CD4-positive, alpha-beta T cell treated with Interferon alpha-2 for 1 hour (primary cell): ENCODE results near the gene KCNH8.

Experiments used
- DNase-seq, 2 donors: peaks; one replicate each; pipeline ENCODE4 v3.0.0-alpha.2; 2020 to 2022

Gene KCNH8

DNA sequence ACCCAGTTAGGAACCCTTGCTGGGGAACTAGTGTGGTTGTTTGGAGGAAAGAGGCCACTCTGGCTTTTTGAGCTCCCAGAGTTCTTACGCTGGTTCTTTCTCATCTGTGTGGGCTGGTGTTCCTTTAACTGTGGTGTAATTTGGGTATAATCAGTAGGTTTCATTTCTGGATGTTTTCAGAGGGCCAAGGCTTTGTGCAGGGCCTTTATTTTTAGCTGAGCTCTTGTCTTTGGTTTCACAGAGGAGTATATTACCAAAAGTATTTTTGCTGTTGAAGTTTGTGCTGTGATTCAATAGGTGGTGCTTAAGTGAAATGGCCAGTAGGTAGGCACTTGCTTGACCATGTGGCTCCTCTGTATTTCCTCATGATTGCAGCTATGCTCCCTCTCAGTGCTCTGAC, 357.9 kb downstream of the KCNH8 start:
- no peak for DNase-seq

DNA sequence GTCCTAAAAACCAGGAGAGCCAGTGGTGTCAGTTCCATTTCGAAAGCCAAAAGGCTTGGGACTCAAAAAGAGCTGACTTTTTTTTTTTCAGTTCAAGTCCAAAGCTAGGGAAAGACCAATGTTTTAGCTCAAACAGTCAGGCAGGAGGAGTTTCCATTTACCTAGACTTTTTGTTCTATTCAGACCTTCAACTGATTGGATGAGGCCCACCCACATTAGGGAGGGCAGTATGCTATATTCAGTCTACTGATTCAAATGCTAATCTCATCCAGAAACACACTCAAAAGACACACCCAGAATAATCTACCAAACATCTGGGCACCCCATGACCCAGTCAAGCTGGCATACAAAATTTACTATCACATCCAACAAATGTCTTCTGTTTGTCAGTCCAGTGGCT, 374.0 kb downstream of the KCNH8 start:
- DNase-seq: no peak

DNA sequence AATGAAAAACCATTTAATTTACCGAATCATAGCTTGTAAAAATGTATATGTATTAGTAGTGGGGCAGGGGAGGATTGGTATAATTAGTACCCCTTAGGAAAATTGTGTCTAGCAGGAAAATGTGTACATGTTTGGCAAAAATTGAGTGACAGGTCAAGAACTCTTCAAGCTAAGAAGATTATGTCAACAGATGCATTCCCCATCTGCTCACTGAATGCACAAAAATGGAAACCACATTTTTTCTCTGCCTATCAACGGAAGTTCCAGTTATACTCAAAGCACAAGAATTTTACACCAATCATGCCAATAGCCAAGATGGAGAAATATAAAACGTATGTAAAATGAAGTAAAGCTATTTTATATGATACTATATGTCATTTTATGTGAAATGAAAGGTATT, 377.8 kb downstream of the KCNH8 start:
- no peak for DNase-seq

DNA sequence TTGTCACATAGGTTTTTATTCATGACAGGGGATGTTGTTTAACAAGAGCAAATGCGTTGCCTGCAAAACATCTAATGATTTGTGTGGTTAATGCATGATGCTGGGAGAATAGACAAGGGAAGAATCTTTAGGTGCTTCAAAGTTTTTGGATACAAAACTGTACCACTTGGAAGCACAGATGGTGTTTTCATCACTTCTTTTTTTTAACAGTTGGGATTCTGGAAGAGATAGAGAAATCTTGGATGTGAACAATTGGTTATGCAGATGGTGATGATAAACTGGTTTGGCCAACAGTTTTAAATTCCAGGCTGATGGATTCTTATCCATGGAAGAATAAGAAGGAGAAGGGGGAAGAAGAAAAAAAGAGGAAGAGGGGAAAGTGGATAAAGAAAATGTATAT, 379.4 kb downstream of the KCNH8 start:
- no peak for DNase-seq

DNA sequence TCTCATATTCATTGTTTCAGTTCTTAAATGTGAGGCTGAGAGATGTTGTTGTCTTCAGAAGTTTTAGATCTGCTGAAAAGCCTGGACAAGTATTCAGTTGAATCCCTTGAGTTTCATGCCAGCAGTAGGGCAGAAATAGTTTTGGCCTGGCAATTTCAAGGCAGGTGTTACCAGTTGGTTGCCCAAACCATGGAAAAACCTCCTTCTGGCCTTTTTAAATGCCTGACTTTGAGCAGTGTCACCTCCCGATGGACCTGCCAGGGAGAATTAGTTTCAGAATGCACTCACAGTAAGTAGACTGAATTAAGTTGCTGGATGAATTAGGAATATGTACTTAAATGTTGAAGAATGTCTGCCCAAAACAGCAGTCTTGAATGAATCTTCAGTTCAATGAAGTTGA, 383.1 kb downstream of the KCNH8 start:
- no peak for DNase-seq

DNA sequence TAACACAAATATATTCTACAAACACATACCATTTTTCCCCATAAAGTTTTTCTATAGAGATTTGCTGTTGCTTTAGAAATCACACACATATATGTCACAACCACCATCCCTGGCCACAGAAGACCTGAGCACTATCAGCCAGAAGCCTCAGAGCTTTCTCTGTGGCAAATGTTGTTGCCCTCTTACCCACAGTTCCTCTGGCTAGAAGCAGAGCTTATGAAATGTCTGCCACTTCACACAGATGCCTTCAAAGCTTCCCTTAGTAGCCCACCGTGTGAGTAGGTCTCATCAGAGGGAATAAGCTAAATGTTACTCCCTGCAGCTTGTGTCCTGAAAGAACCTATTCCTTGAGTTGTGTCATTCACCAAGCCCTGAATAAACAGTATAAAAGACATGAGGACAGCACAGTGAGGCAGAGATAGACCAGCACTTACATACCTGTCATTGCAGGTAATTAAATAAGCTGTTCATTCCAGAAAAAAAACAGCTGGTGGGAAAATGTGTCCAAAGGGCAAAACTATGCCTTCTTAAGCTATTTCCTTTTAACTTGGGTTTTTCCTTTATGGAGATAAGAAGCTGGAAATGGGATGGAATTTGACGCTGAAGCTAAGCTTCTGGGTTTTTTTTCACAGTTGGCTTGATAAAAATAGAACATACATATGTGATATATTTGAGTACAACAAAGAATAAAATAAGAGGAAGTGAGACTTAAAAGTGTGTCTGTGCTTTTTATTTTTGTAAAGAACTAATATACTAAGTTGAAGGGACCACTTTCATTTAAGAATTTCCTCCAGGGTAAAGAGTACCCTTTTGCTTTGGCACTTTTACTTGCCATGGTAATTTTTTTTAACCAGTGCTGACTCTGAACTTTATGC, 391.4 kb downstream of the KCNH8 start:
- DNase-seq: no peak

DNA sequence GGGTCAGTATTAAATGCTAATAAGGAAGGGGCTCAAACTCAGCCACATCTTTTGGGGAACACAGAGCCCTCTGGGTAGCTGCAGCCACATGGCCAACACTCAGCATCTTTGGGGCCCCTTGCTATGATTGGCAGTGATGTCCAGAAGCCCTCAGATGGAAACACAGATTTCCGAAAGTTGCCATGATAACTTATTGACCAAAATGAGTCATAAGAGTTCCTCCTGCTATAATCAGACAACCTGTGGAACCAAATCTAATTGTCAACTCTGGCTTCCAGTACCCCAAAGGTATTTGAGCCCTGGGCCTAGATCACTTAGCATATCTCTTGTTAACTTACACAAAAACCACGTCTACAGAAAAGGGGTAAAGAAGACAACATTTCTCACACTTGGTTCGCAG, 392.2 kb downstream of the KCNH8 start:
- no peak for DNase-seq

DNA sequence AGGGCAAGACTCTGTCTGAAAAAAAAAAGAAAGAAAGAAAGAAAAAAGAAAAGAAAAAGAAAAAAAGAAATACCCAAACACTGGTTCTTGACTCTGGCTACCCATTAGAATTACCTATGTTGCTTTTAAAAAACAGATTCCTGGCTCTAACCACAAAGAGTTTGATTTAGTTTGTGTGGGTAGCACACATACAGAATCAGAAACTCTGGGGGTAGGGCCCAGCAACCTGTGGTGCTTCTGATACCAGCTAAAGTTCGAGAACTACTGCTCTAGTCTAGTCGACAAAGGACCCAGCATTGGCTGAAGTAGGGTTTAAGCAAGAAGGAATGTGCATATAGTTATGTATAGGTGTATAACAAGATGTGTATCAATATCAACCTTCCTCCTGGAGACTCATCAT, 393.0 kb downstream of the KCNH8 start:
- DNase-seq: no peak

DNA sequence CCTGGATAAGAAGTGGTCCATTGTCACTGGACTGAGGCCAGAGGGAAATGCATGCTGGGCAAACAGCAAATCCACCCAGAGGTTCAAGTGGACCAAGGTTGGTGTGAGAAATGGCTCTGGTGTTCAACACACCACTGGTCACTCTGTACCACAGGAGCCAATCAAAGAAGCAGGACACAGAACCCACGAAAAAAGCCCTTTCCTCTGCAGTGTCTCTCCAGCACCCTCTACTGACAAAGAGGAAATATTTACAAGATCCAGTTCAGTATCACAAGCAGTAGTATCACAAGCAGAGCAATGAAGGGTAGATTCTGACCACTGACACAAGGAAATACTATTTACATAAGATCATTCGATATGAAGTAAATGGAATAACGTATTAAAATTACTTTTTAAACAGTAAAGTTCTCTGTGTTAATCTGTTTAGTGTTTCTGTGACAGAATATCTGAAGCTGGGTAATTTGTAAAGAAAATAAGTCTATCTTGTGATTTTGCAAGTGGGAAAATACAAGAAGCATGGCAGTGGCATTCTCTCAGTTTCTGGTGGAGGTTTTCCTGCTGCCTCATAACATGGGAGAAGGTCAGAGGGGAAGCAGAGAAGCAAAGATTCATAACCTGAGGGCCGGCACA, 395.0 kb downstream of the KCNH8 start:
- DNase-seq: no peak

DNA sequence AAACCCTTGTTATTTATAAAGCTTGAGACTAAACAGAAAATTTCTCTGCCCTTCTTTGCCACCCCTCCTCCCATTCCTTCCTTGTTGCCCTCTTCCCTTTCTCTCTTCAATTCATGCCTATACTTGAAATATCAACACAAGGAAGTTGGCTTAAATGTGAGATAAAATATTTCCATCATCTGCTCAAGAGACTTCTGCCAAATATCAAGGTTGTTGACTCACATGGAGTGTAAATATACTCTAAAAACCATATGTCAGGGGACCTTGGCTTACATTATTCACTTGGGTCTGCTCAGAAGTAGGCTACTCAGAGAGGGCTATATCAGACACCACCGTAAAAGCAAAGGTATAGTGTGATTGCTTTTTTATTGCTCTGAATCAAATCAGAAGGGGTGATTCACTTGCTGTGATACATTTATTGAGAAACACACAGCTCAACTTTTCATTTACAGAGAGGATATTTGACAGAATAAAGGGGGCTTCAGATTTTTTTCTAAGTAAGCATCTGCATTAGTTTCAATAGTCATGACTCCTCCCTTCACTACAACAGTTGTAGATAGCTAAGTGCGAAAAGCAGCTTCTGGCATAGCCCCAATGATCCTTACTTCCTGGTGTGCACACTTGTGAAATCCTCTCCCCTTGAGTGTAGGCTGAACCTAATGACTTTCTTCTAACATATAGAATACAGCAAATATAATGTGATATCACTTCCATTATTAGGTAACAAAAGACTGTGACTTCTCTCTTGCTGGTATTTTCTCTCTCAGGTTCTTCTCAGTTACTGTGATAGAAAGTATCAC, 399.6 kb downstream of the KCNH8 start:
- no peak for DNase-seq

DNA sequence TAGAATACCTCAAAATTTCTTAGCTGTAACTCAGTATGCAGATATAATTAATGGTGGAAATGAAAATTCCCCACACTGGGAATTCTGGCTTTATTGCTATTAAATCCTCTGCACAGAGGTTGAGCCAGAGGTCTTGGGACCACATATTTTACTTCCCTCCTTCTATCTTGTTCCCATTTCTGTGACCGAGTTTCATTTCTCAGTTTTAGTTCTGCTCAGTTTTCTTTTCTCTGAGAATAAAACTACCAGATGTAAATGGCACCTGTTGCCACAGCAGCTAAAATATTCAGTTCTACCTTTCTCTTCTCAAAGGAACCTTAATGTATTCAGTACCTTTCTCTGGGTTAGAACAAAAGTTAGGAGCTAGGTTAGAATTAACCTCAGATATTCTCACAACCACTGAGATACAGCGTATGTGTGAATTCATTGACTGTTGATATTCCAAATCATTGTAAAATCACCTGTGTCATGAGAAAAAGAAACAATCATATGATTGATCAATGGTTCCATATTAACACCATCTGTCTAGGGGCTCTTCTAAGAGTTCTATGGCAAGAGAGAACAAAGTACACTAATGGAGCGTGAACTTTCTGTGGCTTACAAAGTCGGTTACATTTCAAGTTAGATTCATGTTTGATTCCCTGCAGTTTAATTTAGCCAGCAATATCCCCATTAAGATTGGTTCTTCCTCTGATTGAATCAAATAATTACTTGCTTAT, 411.6 kb downstream of the KCNH8 start:
- DNase-seq: no peak

DNA sequence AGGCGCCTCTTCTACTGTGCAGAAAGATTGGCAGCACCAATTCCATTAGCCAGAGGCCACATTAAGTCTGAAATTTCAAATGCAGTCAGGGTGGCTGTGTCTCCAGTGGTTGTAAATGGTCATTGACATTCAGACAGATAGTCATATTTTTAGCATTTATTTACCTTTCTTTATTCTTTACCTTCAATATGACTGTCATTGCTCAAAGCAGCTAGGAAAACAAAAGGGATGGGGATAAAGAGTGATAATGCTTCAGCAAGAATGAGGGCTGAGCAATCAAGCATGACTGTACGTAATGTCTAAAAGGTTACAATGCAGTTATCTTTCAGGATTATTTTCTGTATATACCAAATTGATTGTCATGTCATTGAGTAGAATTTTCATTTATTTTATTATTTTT, 425.3 kb downstream of the KCNH8 start:
- DNase-seq: no peak

DNA sequence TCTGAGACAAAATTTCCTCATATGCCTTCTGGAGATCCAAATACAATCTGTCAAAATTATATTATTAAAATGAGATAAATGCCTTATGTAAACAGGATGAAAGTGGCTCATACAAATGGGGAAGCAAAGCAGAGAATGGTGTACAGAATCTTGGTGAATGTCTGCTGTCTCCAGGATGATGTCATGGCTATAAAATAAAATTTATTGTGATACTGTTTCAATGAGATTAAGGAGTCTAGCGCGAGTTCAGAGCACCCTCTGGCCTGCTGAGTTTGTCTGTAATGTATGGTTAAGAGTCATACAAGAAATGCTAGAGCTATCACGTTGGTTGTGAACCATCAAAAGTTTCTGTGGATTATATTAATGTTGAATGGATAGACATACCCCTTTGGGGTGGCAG, 426.0 kb downstream of the KCNH8 start:
- DNase-seq: no peak

DNA sequence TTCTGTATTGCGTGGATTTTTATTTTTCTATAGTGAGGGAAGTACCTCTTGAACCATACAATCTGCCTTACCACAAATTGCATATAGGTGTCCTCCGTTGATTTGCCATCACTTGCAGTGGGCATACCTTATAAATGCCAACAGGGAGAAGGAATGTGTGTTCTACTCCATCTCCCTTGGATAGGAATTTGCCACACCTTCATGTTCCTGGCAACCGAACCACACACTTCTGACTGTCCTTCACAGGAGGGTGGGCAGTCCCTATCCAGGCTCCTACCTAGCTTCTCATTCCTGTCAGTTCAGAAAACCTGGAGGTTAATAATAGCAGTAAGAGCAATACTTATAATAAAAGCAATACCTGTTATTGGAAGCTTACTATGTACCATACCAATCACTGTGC, 428.0 kb downstream of the KCNH8 start:
- no peak for DNase-seq
